ENCODE measurements around the gene OSBPL2.

DNA sequence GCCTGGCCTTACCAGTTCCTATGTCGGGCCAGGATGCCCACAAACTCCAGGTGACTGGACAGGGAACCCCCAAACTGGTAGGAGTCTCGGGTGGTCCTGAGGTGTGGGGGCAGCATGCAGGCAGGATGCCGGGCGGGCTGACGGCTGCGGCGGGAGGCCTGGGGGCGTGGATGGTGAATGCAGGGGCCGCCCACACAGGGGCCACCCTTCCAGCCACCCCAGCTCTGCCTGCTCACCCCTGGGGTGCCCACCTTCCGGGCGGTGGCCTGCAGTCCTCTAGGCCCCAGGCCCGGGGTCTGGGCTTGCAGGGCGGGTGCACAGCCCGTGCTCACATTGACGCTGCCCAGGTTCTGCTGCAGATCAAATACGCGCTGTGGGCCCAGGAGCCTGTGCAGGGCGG is 72.8 kb downstream of the OSBPL2 start:
- TF ChIP-seq POLR2A (IDR thresholded peaks at IDR 0.05) = no peak
- TF ChIP-seq, protein P1, sequence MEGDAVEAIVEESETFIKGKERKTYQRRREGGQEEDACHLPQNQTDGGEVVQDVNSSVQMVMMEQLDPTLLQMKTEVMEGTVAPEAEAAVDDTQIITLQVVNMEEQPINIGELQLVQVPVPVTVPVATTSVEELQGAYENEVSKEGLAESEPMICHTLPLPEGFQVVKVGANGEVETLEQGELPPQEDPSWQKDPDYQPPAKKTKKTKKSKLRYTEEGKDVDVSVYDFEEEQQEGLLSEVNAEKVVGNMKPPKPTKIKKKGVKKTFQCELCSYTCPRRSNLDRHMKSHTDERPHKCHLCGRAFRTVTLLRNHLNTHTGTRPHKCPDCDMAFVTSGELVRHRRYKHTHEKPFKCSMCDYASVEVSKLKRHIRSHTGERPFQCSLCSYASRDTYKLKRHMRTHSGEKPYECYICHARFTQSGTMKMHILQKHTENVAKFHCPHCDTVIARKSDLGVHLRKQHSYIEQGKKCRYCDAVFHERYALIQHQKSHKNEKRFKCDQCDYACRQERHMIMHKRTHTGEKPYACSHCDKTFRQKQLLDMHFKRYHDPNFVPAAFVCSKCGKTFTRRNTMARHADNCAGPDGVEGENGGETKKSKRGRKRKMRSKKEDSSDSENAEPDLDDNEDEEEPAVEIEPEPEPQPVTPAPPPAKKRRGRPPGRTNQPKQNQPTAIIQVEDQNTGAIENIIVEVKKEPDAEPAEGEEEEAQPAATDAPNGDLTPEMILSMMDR (IDR thresholded peaks at IDR 0.05) = no peak
